HepG2 (cell line): ENCODE results near the gene PHF13. TPM values are rescaled to one million over a fixed set of nuclear protein-coding genes. Genes with fewer than 3 reads are reported as not detected.

Experiments
- ATAC-seq: fragments of 200-7000 bp; cut with Tn5 transposase; 3 replicates; pipeline ENCODE4 v1.9.1; 2020; ENCODE audit warnings: mild to moderate bottlenecking, moderate library complexity
- BruUV-seq: library from RNA; stranded (reverse); fragments of 400-500 nt; replicated peaks from 2 replicates; lab custom pipeline; 2021; lab: Mats Ljungman, UMichigan
- CTCF ChIA-PET: fragments of 300-600 bp; formaldehyde crosslinking; extraction: SDS; loops from one replicate; lab custom pipeline; 2021; ENCODE audit warnings: low total read pairs, inconsistent platforms, low intra/inter-chr PET ratio; lab: Yijun Ruan, JAX
- POLR2A ChIA-PET: fragments of 350-600 bp; sonication (Branson Sonifier 250); formaldehyde crosslinking; loops from one replicate; lab custom pipeline; 2020; ENCODE audit warnings: antibody characterized with exemption, inconsistent platforms; lab: Yijun Ruan, JAX
- DNase-seq: peaks from one replicate; pipeline ENCODE4 v3.0.0-alpha.2; 2015; ENCODE audit warnings: low spot score
- FAIRE-seq: peaks from 3 replicates; lab custom pipeline; 2011; peaks lifted over from hg19 to GRCh38; lab: Jason Lieb, UNC
- H2AFZ ChIP-seq: one replicate; pipeline ENCODE4 v1.6.1; 2011; ENCODE audit warnings: low read length, inconsistent platforms
- H3K27ac ChIP-seq: fragments of 300-600 bp; 3 replicates; pipeline ENCODE4 v1.8.0; 2011; ENCODE audit warnings: mixed run types, mild to moderate bottlenecking, mixed read lengths, low read length, inconsistent platforms; ENCODE audit not compliant: insufficient read depth; ENCODE audit errors: extremely low read length
- H3K27me3 ChIP-seq, 2 experiments: fragments of 200-600 bp in 1 of 2; 2 replicates in 1 of 2; 3 replicates in 1 of 2; pipeline versions ENCODE4 v1.6.0 to v1.8.0; 2011; ENCODE audit warnings: low read length in 2 of 2, mild to moderate bottlenecking in 2 of 2, moderate library complexity in 2 of 2, inconsistent platforms in 1 of 2; ENCODE audit not compliant: insufficient read depth in 2 of 2, control insufficient read depth in 1 of 2
- H3K36me3 ChIP-seq, 2 experiments: fragments of 200-600 bp in 1 of 2; replicated peaks in 1 of 2; 2 replicates in 1 of 2; 3 replicates in 1 of 2; pipeline versions ENCODE4 v1.5.1 to v1.8.0; 2011; ENCODE audit warnings: low read length in 2 of 2, inconsistent platforms in 1 of 2; ENCODE audit not compliant: insufficient read depth in 2 of 2, control insufficient read depth in 1 of 2
- H3K4me1 ChIP-seq: 2 replicates; pipeline ENCODE4 v1.5.1; 2012; ENCODE audit warnings: low read length, inconsistent platforms; ENCODE audit not compliant: insufficient read depth
- H3K4me2 ChIP-seq: 2 replicates; pipeline ENCODE4 v1.6.0; 2011; ENCODE audit warnings: low read depth, low read length, inconsistent platforms
- H3K4me3 ChIP-seq, 3 experiments: fragments of 200-600 bp in 1 of 3; sonication (generic), shearing (Covaris generic) in 1 of 3; replicated peaks in 1 of 3; 2 replicates each; pipeline ENCODE4 v1.5.1; 2011 to 2016; ENCODE audit warnings: low read length in 3 of 3, inconsistent platforms in 2 of 3, low read depth in 2 of 3, mild to moderate bottlenecking in 2 of 3, control low read depth in 1 of 3, mixed read lengths in 1 of 3; ENCODE audit not compliant: insufficient read depth in 1 of 3
- H3K79me2 ChIP-seq: one replicate; pipeline ENCODE4 v1.6.1; 2011; ENCODE audit warnings: low read length, inconsistent platforms; ENCODE audit not compliant: insufficient read depth
- H3K9ac ChIP-seq: 2 replicates; pipeline ENCODE4 v1.6.0; 2011; ENCODE audit warnings: mild to moderate bottlenecking, low read depth, low read length, inconsistent platforms; ENCODE audit not compliant: insufficient read depth
- H3K9me3 ChIP-seq: 2 replicates; pipeline ENCODE4 v1.5.1; 2012; ENCODE audit warnings: mild to moderate bottlenecking, low read length
- H4K20me1 ChIP-seq: 2 replicates; pipeline ENCODE4 v1.6.0; 2011; ENCODE audit warnings: inconsistent platforms, mild to moderate bottlenecking, low read length, moderate library complexity; ENCODE audit not compliant: insufficient read depth
- FOXC1 ChIP-seq: sonication (generic); formaldehyde crosslinking; IDR thresholded peaks from 2 replicates; pipeline ENCODE4 v1.8.0; 2022; ENCODE audit warnings: mild to moderate bottlenecking, missing genetic modification reagents, borderline replicate concordance
- GABPA ChIP-seq, 2 experiments: IDR thresholded peaks; 2 replicates each; pipeline ENCODE4 v1.6.1; 2011 to 2016; ENCODE audit warnings: low read depth in 2 of 2, low read length in 1 of 2, missing biosample characterization in 1 of 2, missing genetic modification characterization in 1 of 2
- HOXD1 ChIP-seq: sonication (generic); formaldehyde crosslinking; IDR thresholded peaks from 2 replicates; pipeline ENCODE4 v1.5.0; 2020; ENCODE audit warnings: missing genetic modification reagents
- KLF13 ChIP-seq: sonication (generic); formaldehyde crosslinking; IDR thresholded peaks from 2 replicates; pipeline ENCODE4 v1.4.0; 2020; ENCODE audit warnings: mild to moderate bottlenecking, missing genetic modification reagents
- MTA3 ChIP-seq: sonication (generic); formaldehyde crosslinking; IDR thresholded peaks from 2 replicates; pipeline ENCODE4 v1.4.0; 2020; ENCODE audit warnings: missing genetic modification reagents
- NR2F2 ChIP-seq: IDR thresholded peaks from 2 replicates; pipeline ENCODE4 v1.6.1; 2012; ENCODE audit warnings: low read depth, inconsistent platforms, borderline replicate concordance
- PLRG1 ChIP-seq: fragments of 450-650 bp; conservative IDR thresholded peaks from 2 replicates; pipeline ENCODE4 v1.6.1; 2016
- TCF7L2 ChIP-seq: IDR thresholded peaks from 2 replicates; pipeline ENCODE4 v1.6.1; 2011; ENCODE audit warnings: mild to moderate bottlenecking, low read depth, low read length, moderate library complexity
- TIGD3 ChIP-seq: sonication (generic); formaldehyde crosslinking; IDR thresholded peaks from 2 replicates; pipeline ENCODE4 v1.5.1; 2020; ENCODE audit warnings: mild to moderate bottlenecking, missing genetic modification reagents, borderline replicate concordance
- ZNF232 ChIP-seq: sonication (generic); formaldehyde crosslinking; IDR thresholded peaks from 2 replicates; pipeline ENCODE4 v1.4.0; 2020; ENCODE audit warnings: missing genetic modification reagents, borderline replicate concordance
- ZNF3 ChIP-seq: IDR thresholded peaks from 2 replicates; pipeline ENCODE4 v1.7.0; 2017; ENCODE audit warnings: inconsistent platforms
- ZNF513 ChIP-seq: sonication (generic); formaldehyde crosslinking; conservative IDR thresholded peaks from 2 replicates; pipeline ENCODE4 v1.5.0; 2020; ENCODE audit warnings: missing genetic modification reagents
- WGBS: methylation state at CpG from one replicate; pipeline ENCODE4 v1.1.6; 2017; ENCODE audit warnings: low lambda C conversion rate; 5-methylcytosine and 5-hydroxymethylcytosine counted together
- in situ Hi-C: cut with HindIII; loops from 2 replicates; pipeline ENCODE4 v1.10.0; 2017; ENCODE audit warnings: low pct_unique_long_range_greater_than_20kb; ENCODE audit not compliant: extremely low pct_ligation_motif_present
- intact Hi-C: fragments of 100-400 bp; cut with micrococcal nuclease; formaldehyde crosslinking; loops from one replicate; pipeline ENCODE4 v1.10.0; 2022; ENCODE audit not compliant: unreplicated experiment
- polyA plus RNA-seq, 8 experiments: library from polyadenylated mRNA; depleted of rRNA in 3 of 8; stranded (reverse) in 7 of 8; unstranded in 1 of 8; fragments of >200 nt; fragmentation: Illumina TruSeq in 4 of 8; extraction: Trizol in 4 of 8; gene quantifications; 2 replicates each; pipeline versions ENCODE4 v1.2.1 to v1.2.3, GENCODE V29; 2011 to 2016; ENCODE audit warnings: low read depth in 4 of 8, missing spikeins in 1 of 8, mixed read lengths in 1 of 8; ENCODE audit not compliant: insufficient read depth in 1 of 8
- total RNA-seq, 5 experiments: library from RNA; depleted of rRNA; stranded (reverse); fragments of >200 nt; fragmentation: Illumina TruSeq; extraction: Trizol; gene quantifications; 2 replicates each; pipeline ENCODE4 v1.2.3, GENCODE V29; 2016; ENCODE audit warnings: low read depth in 1 of 5

The PHF13 gene
- total and polyA plus RNA-seq, 2 of the 13 experiments (the other 11 are each of a cell fraction or from before 2014, with no cell fraction given), result 4.7 to 7.4 TPM

- POLR2A ChIA-PET, result no interaction called here
- Histone ChIP-seq H3K36me3 (peaks cover 12 to 52% of the 10 kb centered on the region in 2 experiments; a peak in 4 of 5 replicates), H4K20me1 (peaks cover 3% of the 10 kb centered on the region; the same call in 1 of the 2 replicates), H3K4me3 (no peak overlapping the region), H3K27ac (no peak overlapping the region), H3K27me3 (no peaks in the 10 kb centered on the region; a peak in 1 of 5 replicates), H3K9ac (no peak overlapping the region), H3K4me2 (no peak overlapping the region), H3K79me2 (peaks cover 26% of the 10 kb centered on the region), H3K9me3 (no peaks in the 10 kb centered on the region), H2AFZ (no peak overlapping the region), H3K4me1 (peaks cover 21% of the 10 kb centered on the region)
- intact Hi-C loops (loop anchor here (5.0 kb wide), 1 partner anchor 47 kb away; no protein-coding TSS in a partner anchor), in situ Hi-C loops (no loop called here)
- FAIRE-seq (no peak), DNase-seq (no peak), ATAC-seq (no peak)
- no TSS peak for BruUV-seq
- CTCF ChIA-PET, result no interaction called here
- WGBS, result 89% methylated on average over 11 of the region's 12 CpGs
- TF ChIP-seq ZNF232 (CRISPR knock-in tag), result no peak
- no peak for TF ChIP-seq GABPA (IDR thresholded peaks at IDR 0.05; ENCODE audit: low read depth, low read length)
- TF ChIP-seq GABPA (CRISPR knock-in tag; IDR thresholded peaks at IDR 0.05; ENCODE audit: low read depth), result no peak
- no peak for TF ChIP-seq TCF7L2
- no peak for TF ChIP-seq TIGD3 (CRISPR knock-in tag)
- TF ChIP-seq NR2F2, result no peak
- no peak for TF ChIP-seq MTA3 (CRISPR knock-in tag)
- TF ChIP-seq ZNF513, result no peak
- TF ChIP-seq KLF13 (CRISPR knock-in tag), result no peak
- no peak for TF ChIP-seq FOXC1 (CRISPR knock-in tag)
- TF ChIP-seq ZNF3 (CRISPR knock-in tag), result no peak
- TF ChIP-seq HOXD1 (CRISPR knock-in tag), result no peak
- no peak for TF ChIP-seq PLRG1
These were observed 15.5 kb downstream of the PHF13 start for GRCh38 chr1:6628971-6629479.
